Stimulated activated CD4-positive, alpha-beta T cell treated with anti-CD3 and anti-CD28 coated beads, Interleukin-12 subunit alpha, Interleukin-12 subunit beta, amount 100 ng/mL, for 24 hours (primary cell): ENCODE data around the gene PRKAR1A.
"Not testable (repeated sequence)": the region's sequence is repeated elsewhere in the genome, so short reads cannot be mapped to it uniquely, and the experiment has no call there.

Experiments
- DNase-seq, 2 experiments: peaks; one replicate each; pipeline ENCODE4 v3.0.0-alpha.2; 2020; ENCODE audit warnings: low read depth in 2 of 2

PRKAR1A gene

DNA sequence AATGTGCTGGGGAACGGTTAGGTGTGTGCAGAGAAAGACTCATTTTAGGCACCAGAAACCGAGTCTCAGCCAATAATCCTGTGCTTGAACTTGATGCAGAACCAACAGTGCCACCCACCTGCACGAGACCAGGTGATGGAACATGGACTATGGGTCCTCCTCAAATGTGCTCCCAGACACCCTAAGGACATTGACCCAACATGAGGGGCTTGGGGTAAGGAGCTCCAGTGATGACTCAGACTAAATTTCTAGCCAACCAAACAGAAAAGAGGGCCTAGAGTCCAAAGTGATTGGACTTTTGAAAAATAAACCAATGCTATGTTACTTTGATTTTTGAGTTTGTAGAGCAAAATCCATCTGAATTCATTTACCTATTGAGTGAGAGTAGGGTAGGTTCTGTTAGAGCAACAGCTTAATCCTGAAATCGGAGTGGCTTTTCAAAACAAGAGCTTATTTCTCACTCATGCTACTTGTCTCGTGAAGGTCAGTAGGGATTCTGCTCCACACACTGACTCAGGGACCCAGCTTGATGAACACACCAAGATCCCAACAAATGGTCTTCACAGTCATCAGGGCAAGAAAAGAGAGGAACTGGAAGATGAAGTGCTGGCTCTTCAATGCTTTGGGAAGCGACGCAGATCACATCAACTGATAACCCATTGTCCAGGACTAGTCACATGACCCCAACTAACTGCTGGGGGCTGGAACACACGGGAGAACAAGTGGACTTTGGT is 67.1 kb downstream of the PRKAR1A start:
- DNase-seq = no peak

DNA sequence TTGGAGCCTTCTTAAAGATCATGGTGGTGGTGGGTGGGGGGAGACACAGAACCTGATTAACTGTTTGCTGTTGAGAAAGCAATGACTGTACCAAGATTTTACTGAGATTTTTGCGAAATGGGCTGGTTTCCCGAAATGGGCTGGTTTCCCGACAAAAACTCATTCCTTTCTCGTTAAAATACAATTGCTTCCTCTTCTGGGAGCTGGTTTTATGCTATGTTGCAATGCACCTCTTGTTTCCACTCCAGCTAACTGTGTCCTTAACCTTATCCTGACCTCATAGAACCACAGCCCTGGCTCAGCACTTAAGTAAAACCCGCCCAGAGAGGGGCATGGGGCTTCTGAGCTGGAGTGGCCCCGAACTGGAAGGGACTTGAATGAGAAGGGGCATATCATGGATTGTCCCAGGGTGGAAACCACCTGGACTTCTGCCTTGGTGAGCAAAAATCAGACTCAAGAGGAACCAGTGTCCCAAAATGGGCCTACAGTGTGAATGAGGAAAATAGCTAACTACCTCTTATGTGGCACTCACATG is 68.1 kb downstream of the PRKAR1A start:
- no peak for DNase-seq

DNA sequence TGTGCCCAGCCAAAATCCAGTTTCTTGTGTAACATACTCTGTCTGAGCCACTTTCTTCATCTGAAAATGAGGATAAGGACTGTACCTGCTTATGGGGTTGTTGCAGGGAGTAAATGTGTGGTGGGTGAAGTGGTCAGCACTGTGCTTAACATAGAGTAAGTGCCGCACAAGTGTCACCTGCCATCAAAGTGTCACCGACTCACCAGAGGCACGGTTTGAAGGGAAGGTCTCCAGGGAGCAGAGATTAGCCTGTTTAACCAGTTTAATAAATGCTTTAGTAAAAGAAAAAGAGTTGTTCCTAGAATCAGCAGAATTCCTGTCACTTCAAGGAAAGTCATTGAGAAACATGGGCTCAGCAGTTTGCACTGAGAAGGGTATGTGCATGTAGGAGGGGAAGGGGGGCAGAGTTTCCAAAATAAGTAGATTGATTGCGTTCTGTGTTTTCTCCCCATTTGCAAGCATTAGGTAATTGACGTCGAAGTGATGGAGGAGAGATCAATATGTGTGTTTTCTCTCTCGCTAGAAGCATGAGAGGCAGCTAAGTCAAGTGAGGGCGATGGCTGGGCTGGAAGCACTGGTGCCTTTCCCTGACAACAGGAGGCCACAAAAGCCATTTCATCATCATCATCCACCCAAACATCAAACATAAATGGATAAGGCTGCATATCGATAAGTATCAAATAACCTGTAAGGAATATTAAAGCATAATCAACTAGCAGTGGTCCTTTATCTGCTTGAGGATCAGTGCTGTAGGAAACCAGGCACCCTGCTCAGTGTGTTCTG is 69.8 kb downstream of the PRKAR1A start:
- DNase-seq = no peak

DNA sequence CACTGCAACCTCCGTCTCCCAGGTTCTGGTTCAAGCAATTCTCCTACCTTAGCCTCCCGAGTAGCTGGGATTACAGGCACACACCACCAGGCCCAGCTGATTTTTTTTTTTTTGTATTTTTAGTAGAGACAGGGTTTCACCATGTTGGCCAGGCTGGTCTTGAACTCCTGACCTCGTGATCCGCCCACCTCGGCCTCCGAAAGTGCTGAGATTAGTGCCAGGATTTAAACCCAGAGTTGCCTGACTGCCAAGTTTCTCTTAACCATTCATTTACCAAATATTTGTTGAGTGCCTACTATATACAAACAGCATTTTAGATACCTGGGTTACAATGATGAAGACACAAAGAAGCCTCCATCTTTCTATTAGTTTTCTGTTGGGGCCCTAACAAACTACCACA is 70.6 kb downstream of the PRKAR1A start:
- DNase-seq = not testable (repeated sequence)

DNA sequence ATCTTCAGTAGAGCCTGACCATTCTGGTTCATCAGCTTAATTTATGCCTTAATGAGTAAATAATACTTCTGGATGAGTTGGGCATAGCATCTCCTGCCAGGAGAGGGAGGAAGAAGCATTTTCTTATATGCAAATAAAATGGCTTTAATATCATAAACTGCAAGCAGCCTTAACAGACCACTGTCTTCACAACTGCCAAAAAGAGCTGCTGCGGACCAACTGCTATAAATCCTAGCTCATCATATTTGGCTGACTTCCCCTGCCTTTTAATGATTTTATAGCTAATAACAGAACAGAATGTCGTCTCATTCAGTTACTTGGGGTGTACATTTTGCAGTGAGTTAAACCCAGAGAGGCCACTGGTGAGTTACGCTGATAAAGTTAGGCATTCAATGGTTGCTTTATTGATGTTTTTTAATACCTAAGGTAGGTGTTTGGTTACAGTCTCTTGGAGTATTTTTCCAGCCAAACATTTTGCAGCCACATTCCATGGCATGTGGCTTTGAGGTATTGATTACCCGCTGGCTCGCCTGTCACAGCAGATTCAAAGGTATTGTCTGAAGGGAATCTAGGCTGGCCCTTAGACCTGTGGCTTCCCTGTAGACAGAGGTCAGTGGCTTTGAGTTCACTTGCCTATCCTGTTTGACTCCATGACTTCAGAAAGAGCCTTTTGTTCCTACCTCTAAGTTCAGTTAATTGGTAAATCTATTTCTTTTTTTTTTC is 72.5 kb downstream of the PRKAR1A start:
- DNase-seq = no peak

DNA sequence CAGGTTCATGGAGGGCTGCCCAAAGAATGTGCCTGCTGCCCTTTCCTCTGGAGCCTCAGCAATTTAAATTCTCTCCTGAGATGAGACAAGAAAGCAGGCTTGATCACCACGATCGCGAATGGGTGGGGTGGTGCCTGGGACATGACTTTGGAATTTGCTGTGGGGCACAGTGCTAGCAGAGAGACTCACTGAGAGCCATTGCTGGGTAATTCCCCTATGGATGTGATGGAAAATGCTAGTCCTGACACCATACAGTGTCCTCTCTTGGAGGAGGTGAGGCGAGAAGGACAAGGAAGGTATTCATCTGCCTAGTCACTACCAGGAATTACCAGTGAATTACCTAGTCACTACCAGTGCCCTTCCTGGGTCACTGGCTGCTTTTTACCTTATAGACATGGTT is 73.4 kb downstream of the PRKAR1A start:
- DNase-seq = no peak

DNA sequence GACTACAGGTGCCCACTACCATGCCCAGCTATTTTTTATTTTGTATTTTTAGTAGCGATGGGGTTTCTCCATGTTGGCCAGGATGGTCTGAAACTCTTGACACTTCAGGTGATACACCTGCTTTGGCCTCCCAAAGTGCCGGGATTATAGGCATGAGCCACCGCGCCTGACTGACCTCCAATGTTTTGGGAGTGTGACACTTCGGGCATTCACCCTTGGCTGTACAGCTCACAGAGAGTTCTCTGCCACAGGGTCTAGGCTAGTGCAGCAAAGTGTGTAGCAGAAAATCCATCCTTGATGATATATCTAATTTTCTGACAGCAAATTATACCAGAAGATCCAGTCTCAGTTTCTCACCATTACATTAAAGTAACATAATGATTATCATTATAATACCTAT is 74.8 kb downstream of the PRKAR1A start:
- no peak for DNase-seq

DNA sequence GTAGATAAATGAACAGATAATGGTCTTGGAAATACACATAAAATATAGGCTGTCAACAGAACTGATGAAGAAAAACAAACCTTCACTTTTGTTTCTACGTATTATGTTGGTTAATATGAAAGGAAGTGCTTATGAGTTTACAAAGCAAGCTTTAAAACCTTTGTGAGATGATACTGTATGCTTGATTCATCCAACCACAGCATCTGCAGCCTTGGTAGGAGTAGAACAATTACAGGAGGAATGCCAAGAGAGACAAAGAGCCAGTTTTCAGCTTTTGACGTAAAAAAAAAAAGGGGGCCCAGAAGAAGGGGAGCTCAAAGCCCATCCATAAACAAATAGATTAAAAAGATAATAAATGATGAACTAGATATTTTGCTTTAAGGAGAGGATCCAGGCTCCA is 75.6 kb downstream of the PRKAR1A start:
- DNase-seq = no peak

DNA sequence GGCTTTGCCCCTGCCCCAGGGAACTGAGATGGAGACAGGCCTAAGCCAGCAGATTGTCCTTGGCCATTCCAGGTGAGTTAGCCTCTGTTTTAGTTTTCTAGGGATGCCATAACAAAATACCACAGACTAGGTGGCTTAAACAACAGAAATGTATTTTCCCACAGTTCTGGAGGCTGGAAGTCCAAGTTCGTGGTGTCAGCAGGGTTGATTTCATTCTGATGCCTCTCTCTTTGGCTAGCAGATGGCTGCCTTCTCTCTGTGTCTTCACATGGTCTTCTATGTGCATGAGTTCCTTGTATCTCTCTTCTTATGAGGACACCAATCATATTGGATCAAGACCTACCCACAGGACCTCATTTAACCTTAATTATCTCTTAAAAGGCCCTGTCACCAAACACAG is 76.1 kb downstream of the PRKAR1A start:
- no peak for DNase-seq

DNA sequence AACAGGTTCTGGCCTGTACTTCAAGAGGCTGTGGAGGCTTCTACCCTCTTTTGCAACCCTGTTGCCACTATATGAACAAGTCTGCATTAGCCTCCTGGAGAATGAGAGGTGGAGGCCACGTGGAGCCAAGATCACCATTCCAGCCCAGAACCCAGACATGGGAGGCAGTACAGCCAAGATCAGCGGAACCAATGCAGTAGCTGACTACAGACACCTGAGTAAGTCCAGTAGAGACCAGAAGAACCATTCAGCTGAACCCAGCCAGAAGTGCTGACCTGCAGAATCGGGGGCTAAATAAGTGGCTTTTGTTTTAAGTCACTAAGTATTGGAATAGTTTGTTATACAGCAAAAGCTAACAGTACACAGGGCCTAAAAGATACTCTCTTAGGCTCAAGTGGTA is 76.9 kb downstream of the PRKAR1A start:
- no peak for DNase-seq

DNA sequence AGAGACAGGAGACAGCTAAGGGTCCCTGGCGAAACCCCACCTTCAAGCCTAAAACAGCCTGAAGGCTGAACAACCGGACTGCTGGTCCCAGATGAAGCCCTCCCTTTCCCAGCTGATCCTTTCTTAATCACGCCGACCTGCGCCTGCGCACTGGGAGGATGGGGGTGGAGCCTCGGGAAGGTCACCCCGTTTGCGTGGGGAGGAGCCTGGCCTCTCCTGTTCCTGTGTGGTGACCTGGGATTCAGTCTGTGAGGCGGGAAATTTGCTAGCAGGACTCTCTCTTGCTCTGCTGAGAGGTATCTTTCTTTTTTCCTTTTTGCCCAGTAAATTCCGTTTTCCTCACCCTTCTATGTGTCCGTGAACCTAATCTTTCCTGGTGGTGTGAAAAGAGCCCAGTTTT is 79.4 kb downstream of the PRKAR1A start:
- peak in 1 of 2 experiments; percentile 4 for DNase-seq

DNA sequence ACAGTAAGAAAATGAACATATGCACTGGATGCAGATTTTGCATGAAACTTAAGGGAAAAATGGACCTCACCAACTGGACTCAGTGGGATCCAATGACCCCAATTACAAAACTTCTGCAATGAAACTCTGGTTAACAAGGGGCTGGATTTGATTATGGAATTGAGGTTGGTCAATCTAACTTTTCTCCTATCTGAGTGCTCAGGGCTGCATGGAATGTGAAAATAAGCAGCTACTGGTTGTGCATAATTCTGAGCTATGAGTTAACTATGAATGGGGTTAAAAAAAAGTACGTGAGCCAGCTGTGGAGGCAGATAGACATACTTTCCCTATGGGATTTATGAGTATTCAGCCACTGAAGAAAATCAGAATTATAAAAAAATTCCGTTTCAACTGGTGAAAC is 79.8 kb downstream of the PRKAR1A start:
- no peak for DNase-seq

DNA sequence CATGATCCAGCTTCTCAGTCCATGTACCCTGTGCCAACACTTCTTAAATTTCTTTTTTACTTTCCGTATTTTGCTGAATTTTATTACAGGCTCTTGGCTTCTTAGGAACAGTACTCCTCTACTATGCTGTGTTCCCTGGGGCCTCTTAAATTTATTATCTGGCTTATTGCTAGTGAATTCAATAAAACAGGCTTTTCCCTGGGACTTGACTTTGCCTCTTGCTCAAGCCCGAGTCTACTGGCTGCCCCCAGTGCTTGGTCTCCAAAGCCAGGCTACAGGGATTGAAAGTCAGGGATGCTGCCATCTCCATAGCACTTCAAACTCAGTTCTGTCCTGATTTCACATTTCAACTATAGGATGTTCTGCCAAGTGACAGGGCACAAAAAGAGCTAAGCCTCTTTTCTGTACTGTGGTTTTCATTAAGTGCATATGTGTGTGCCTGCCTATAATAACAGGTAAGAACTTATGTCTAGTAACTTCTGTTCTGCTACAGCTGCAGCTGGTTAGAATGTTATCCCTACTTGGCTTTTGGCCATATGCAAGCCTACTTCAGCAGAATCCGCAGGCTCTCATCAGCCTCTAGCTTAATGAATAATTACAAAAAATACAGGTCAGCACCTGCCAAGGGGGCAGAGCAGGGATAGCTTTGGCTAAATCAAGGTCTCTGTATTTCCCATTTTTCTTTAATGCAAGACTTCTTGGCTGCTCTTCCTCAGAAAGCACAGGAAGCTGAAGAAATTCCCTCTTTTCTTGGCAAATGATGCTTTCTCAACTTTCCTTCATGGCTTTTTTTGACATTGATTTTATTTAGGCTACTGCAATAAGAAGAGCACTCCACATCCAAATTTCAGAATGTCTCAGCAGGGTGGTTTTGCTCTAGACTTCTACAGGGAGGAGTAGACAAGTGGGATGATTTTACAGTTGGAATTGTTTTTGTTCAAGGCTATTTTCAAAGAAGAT is 80.7 kb downstream of the PRKAR1A start:
- DNase-seq = no peak

DNA sequence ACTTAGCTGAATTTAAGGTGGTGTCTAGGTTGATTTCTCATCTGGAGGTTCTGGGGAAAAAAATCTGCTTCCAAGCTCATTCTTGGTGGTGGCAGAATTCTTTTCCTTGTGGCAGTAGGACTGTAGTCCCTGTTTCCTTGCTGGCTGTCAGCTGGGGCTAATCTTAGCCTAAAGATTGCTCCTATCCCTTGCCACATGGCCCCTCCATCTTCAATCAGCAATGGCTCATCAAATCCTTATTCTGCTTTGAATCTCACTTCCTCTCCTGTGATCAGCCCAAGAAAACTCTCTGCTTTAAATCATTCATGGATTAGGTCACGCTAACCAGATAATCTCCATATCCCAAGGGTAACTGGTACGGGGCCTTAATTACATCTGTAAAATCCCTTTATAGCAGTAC is 82.3 kb downstream of the PRKAR1A start:
- no peak for DNase-seq

DNA sequence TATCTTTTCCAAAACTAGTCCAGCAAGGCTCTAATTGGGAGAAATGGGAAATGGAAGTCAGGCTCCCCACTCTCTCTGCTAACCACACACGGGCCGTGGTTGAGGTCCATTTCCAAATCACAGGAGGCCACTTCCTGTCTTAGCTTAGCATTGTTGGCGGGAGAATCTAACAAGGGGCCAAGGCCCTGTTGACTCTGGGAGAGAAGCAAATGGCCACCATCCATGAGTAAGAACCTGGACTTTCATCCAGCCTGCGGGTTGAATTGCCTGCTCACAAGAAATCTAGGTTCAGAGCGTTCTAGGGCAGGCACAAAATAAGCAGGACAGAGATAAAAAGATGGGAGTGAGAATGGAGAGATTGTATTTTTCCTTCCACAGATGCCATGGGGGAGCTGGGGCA is 83.3 kb downstream of the PRKAR1A start:
- DNase-seq = no peak

DNA sequence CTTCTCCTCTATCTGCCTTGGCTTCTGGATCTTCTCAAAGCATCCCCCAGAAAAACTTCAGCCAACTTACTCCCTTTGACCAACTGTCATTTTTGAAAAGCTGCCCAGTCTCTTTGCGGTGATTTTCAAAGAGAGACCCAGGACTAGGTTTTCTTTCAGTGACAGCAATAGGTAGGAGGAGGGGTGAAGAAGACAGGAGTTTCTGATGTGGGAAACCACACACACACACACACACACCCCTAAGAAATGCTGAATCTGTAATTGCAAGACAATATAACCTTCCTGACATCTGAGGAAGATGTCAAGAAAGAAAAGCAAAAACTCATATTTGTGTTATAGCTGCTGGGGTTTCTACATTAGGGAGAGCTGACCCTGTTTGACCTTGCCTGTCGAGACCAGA is 83.8 kb downstream of the PRKAR1A start:
- DNase-seq = no peak

DNA sequence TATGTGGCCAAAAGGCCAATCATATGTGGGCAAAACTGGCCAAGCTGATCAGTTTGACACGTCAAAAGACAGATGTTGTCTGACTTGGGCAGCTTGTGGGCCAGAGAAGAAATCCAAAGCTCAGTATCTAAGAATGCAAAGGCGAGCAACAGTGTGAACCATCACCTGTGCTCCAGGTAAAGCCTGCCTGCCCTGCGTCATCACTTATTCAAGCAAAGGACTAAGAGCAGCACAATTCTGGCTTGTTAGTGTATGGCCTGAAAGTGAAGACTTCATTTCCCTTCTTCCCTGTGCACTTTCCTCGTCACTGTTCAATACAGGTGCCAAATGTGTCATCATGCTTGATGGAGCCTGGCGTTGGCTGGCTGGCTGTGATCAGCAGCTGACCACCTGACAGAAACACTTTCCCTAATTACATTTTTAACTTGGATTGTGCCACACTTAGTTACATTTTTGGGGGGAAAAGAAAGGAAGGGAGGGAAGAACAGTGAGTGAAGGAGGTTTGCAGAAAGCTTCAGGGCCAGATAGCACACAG is 84.2 kb downstream of the PRKAR1A start:
- DNase-seq = no peak

DNA sequence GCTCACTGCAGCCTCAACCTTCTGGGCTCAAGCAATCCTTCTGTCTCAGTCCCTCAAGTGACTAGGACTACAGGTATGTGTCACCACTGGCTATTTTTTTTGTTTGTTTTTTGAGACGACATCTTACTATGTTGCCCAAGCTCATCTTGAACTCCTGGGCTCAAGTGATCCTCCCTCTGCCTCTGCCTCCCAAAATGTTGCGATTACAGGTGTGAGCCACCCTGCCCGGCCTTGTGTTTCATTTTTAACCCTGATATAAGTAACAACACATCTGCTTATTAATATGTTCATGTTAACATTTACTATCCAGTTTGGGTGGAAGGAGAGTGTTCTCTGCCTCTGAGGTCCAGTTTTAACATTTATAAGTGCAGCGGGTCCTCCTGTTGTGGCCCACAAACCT is 85.8 kb downstream of the PRKAR1A start:
- no peak for DNase-seq

DNA sequence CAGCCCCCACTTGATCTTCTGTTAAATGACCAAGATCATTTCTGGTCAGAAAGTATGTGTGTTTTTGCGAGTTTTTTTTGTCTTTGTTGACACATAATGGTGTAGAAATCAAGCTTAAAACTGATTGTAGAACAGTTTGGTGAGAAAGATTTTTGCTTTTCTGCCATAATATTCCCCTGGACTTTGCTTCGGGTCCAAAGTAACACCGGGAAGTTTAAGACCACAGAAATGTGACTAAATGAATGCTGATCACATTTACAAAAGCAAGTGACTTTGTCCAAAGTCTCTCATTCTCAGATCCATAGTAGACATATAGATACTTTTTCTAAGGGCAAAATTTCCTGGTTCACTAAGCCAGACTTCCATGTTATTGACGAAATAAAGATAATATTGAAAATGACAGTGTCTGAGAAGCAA is 86.3 kb downstream of the PRKAR1A start:
- no peak for DNase-seq

DNA sequence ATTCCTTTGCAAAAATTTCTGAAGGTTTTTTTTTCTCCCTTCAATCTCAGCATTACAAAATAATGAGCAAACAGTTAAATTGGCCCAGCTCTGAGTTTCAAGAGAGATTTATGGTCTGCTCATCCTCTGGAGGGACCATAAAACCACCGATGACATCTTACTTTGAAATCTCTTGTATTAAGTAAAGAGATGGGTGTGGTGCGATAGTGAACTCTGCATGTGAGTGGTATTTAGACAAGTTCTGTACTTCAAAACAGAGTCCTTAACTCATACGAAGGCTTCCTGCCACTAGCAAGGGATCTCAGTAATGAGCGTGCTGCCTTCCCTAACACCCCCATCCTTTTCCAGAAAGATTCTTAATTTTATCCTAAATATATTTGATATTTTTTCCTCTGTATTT is 86.9 kb downstream of the PRKAR1A start:
- DNase-seq = no peak

DNA sequence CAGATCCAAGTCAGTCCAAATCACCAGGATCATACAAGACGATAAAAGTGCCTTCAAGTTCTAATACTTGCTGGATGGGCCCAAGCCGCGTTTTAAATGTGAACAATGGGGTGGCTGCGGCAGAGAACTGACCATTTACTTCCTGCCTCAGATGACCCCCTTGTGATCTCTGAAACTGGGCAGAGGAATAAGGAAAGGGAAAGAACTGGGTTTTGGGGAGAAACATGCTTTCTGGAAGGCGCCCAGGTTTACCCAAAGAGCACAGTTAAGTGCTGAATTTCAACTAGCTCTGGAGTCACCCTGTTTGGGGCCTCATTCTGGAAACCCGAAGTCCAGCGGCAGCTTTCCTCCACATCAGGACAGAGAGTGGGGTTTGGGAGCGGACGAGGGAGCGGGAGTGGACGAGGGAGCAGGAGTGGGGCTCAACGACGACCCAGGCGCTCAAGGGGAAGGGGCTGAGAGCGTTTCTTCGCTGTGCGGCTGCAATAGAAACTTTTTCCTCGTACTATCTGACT is 87.4 kb downstream of the PRKAR1A start:
- no peak for DNase-seq
